H1 (cell line): Measurements from ENCODE around the gene EIF2B5. TPM values are rescaled to one million over a fixed set of nuclear protein-coding genes. Genes with fewer than 3 reads are reported as not detected.

Experiments
- CBX5 ChIP-seq: fragments of 300-800, 300-1000 bp; sonication (generic); IDR thresholded peaks from 2 replicates; pipeline ENCODE4 v1.7.1; 2016; ENCODE audit warnings: antibody characterized with exemption, low read length, low read depth
- CBX8 ChIP-seq: fragments of 300-800, 300-1000 bp; sonication (generic); IDR thresholded peaks from 2 replicates; pipeline ENCODE4 v1.7.1; 2016; ENCODE audit warnings: low read depth, low read length, borderline replicate concordance
- CTCF ChIP-seq, 3 experiments: IDR thresholded peaks; 1 replicate in 2 of 3; 2 replicates in 1 of 3; pipeline versions ENCODE4 v1.5.1 to v1.6.1; 2011; ENCODE audit warnings: low read length in 3 of 3, mild to moderate bottlenecking in 3 of 3, inconsistent platforms in 2 of 3, low read depth in 1 of 3, moderate library complexity in 1 of 3; ENCODE audit not compliant: insufficient read depth in 1 of 3; ENCODE audit errors: control extremely low read depth in 1 of 3
- RBBP5 ChIP-seq: IDR thresholded peaks from 2 replicates; pipeline ENCODE4 v1.7.1; 2012; ENCODE audit warnings: low read depth, mild to moderate bottlenecking, inconsistent platforms, low read length, moderate library complexity, borderline replicate concordance
- RXRA ChIP-seq: IDR thresholded peaks from 2 replicates; pipeline ENCODE4 v1.6.1; 2011; ENCODE audit warnings: low read depth, mild to moderate bottlenecking, low read length, moderate library complexity; ENCODE audit not compliant: insufficient read depth
- TAF1 ChIP-seq: IDR thresholded peaks from 2 replicates; pipeline ENCODE4 v1.6.1; 2011; ENCODE audit warnings: mild to moderate bottlenecking, low read depth, low read length
- polyA plus RNA-seq, 7 experiments: library from polyadenylated mRNA; depleted of rRNA in 3 of 7; stranded (reverse) in 5 of 7; unstranded in 2 of 7; fragments of >200 nt in 5 of 7; fragments of 200-250 nt in 2 of 7; gene quantifications; 1 replicate in 5 of 7; 2 replicates in 1 of 7; 4 replicates in 1 of 7; pipeline versions ENCODE4 v1.2.1 to v1.2.3, GENCODE V29; 2011 to 2013; ENCODE audit warnings: missing spikeins in 2 of 7, mixed read lengths in 2 of 7
- total RNA-seq: library from RNA; stranded (reverse); fragmentation: NEBNext Ultra II Directional; extraction: Animal tissue kit (Norgen Biotek cat#: 25700); gene quantifications from 2 replicates; pipeline ENCODE4 v1.2.1, GENCODE V29; 2021

The EIF2B5 gene
- total and polyA plus RNA-seq, 2 of the 8 experiments (the other 6 are each of a cell fraction or from before 2014, with no cell fraction given): 33.1 to 40.0 TPM

- TF ChIP-seq CTCF (IDR thresholded peaks at IDR 0.05; ENCODE audit: control extremely low read depth in 1 of 3, insufficient read depth in 1 of 3, low read depth in 1 of 3, low read length in 3 of 3) (no peak), RBBP5 (no peak), RXRA (no peak), CBX5 (no peak), TAF1 (no peak), CBX8 (no peak)
These were observed 37.7 kb downstream of the EIF2B5 start (continued) for GRCh38 chr3:184172681-184173373.
